ENCODE measurements around the gene ANXA1. TPM values are rescaled to one million over a fixed set of nuclear protein-coding genes. Genes with fewer than 3 reads are reported as not detected.
"Not testable (repeated sequence)": the region's sequence is repeated elsewhere in the genome, so short reads cannot be mapped to it uniquely, and the experiment has no call there.

The ANXA1 gene
- total RNA-seq, 1 experiment from 2014 or later, result 430 TPM

DNA sequence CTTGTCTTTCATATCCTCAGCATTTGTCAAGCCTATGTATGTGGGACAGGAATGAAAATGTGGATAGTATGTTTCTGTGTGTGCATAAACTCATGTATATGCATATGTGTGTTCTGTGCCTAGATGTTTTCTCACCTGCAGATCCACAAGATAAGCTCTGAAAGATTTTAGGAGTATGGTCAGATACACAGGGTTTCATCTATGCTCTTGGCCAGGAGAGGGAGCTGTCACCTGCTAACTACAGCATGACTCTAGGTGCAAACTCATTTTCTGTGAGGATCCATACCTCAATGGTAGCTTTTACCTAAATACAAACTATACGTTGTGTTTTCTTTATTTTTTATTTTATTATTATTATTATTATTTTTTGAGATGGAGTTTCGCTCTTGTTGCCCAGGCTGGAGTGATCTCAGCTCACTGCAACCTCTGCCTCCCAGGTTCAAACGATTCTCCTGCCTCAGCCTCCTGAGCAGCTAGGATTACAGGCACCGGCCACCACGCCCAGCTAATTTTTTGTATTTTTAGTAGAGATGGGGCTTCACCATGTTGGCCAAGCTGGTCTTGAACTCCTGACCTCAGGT is 44.1 kb upstream of the ANXA1 start:
- H3K9me3 ChIP-seq (ENCODE audit: low read depth, low read length, poor library complexity, severe bottlenecking); BruUV-seq (replicated peaks); H3K27ac ChIP-seq (ENCODE audit: low read depth, low read length, poor library complexity, severe bottlenecking); H3K4me3 ChIP-seq (ENCODE audit: low read depth, low read length, poor library complexity, severe bottlenecking); H3K36me3 ChIP-seq (ENCODE audit: insufficient read depth, low read length, poor library complexity, severe bottlenecking); POLR2A ChIA-PET (ENCODE audit: low non-redundant PET); H3K4me1 ChIP-seq (ENCODE audit: insufficient read depth, low read length, poor library complexity, severe bottlenecking); H3K27me3 ChIP-seq (replicated peaks; ENCODE audit: insufficient read depth, low read depth, low read length, poor library complexity): not testable (repeated sequence)
- peak; percentile 75 for DNase-seq (ENCODE audit: low spot score)
- TF ChIP-seq, protein P1, sequence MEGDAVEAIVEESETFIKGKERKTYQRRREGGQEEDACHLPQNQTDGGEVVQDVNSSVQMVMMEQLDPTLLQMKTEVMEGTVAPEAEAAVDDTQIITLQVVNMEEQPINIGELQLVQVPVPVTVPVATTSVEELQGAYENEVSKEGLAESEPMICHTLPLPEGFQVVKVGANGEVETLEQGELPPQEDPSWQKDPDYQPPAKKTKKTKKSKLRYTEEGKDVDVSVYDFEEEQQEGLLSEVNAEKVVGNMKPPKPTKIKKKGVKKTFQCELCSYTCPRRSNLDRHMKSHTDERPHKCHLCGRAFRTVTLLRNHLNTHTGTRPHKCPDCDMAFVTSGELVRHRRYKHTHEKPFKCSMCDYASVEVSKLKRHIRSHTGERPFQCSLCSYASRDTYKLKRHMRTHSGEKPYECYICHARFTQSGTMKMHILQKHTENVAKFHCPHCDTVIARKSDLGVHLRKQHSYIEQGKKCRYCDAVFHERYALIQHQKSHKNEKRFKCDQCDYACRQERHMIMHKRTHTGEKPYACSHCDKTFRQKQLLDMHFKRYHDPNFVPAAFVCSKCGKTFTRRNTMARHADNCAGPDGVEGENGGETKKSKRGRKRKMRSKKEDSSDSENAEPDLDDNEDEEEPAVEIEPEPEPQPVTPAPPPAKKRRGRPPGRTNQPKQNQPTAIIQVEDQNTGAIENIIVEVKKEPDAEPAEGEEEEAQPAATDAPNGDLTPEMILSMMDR (conservative IDR thresholded peaks at IDR 0.05; ENCODE audit: low read depth, low read length), result peak; percentile 87
- CTCF ChIA-PET, result interaction anchor here (0.7 to 1.4 kb wide), 8 partner anchors 48 to 250 kb away, joined by 3 to 14 read pairs (median 5); no protein-coding TSS in a partner anchor
- intact Hi-C loops (cut with micrococcal nuclease; ENCODE audit: unreplicated experiment), result loop anchor here (1.0 kb wide), 1 partner anchor 75 kb away; no protein-coding TSS in a partner anchor

DNA sequence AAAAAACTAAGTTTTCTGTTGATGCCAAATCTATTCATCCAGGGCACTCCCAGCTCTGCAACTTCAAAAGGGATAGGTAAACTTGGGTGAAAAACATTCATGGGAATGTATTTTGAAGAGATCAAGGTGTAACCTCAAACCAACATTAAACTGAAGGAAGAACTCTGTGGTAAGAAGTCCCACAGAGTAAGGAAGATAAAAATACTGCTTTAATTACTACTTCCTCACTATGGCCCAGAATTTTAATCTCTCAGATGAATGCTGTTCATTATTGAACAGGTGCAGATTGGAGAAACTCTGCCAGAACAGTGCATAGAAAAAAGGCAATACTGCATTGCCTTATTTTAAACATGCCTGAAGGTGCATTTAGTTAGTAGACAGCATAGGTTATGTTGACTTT is 37.6 kb upstream of the ANXA1 start:
- peaks cover 4% of the 10 kb centered on the region for H3K4me1 ChIP-seq (ENCODE audit: insufficient read depth, low read length, poor library complexity, severe bottlenecking)
- no peaks in the 10 kb centered on the region for H3K27me3 ChIP-seq (replicated peaks; ENCODE audit: insufficient read depth, low read depth, low read length, poor library complexity)
- H3K27ac ChIP-seq (ENCODE audit: low read depth, low read length, poor library complexity, severe bottlenecking), result no peak overlapping the region
- no peak for DNase-seq (ENCODE audit: low spot score)
- intact Hi-C loops (cut with micrococcal nuclease; ENCODE audit: unreplicated experiment), result no loop called here
- TF ChIP-seq, protein P1 (conservative IDR thresholded peaks at IDR 0.05; ENCODE audit: low read depth, low read length), result no peak
- no peak for TF ChIP-seq EZH2 (IDR thresholded peaks at IDR 0.05; ENCODE audit: borderline replicate concordance, low read depth, low read length, poor library complexity, severe bottlenecking)
- no TSS peak for BruUV-seq (replicated peaks)
- ChIA-PET POLR2A (ENCODE audit: low non-redundant PET) (no interaction called here), CTCF (no interaction called here)
- no peak overlapping the region for H3K4me3 ChIP-seq (ENCODE audit: low read depth, low read length, poor library complexity, severe bottlenecking)
- H3K36me3 ChIP-seq (ENCODE audit: insufficient read depth, low read length, poor library complexity, severe bottlenecking), result no peaks in the 10 kb centered on the region
- H3K9me3 ChIP-seq (ENCODE audit: low read depth, low read length, poor library complexity, severe bottlenecking), result no peaks in the 10 kb centered on the region

GRCh38 chr9:73114958-73115357 is 36.7 kb upstream of the ANXA1 start:
- TF ChIP-seq EZH2 (IDR thresholded peaks at IDR 0.05; ENCODE audit: borderline replicate concordance, low read depth, low read length, poor library complexity, severe bottlenecking), result no peak
- TF ChIP-seq, protein P1 (conservative IDR thresholded peaks at IDR 0.05; ENCODE audit: low read depth, low read length), result no peak
- POLR2A ChIA-PET (ENCODE audit: low non-redundant PET), result no interaction called here
- no peak for DNase-seq (ENCODE audit: low spot score)
- Histone ChIP-seq H3K36me3 (ENCODE audit: insufficient read depth, low read length, poor library complexity, severe bottlenecking) (no peaks in the 10 kb centered on the region), H3K4me1 (ENCODE audit: insufficient read depth, low read length, poor library complexity, severe bottlenecking) (peaks cover 4% of the 10 kb centered on the region), H3K4me3 (ENCODE audit: low read depth, low read length, poor library complexity, severe bottlenecking) (no peak overlapping the region), H3K9me3 (ENCODE audit: low read depth, low read length, poor library complexity, severe bottlenecking) (no peaks in the 10 kb centered on the region), H3K27ac (ENCODE audit: low read depth, low read length, poor library complexity, severe bottlenecking) (no peak overlapping the region), H3K27me3 (replicated peaks; ENCODE audit: insufficient read depth, low read depth, low read length, poor library complexity) (no peaks in the 10 kb centered on the region)
- intact Hi-C loops (cut with micrococcal nuclease; ENCODE audit: unreplicated experiment), result no loop called here
- CTCF ChIA-PET, result interaction anchor here (0.7 kb wide), 1 partner anchor 259 kb away, joined by 3 read pairs; no protein-coding TSS in a partner anchor
- BruUV-seq (replicated peaks), result no TSS peak
